Esophagus squamous epithelium (tissue), 4 donors: ENCODE data around the gene DACT2.

ENCODE experiments used
- CTCF ChIP-seq, 6 experiments: fragments of 450-650 bp in 4 of 6; fragments of 200-600 bp in 2 of 6; sonication (generic) in 2 of 6; IDR thresholded peaks; one replicate each; pipeline ENCODE4 v1.5.1; 2016 to 2019; ENCODE audit warnings: antibody characterized with exemption in 6 of 6, mild to moderate bottlenecking in 4 of 6, moderate library complexity in 4 of 6
- POLR2A ChIP-seq, 4 donors: fragments of 450-650 bp; IDR thresholded peaks; one replicate each; pipeline ENCODE4 v1.6.1; 2017; ENCODE audit warnings: antibody characterized with exemption in 4 of 4, mild to moderate bottlenecking in 4 of 4, moderate library complexity in 3 of 4

- TF ChIP-seq CTCF (IDR thresholded peaks at IDR 0.05) (no peak), POLR2A (IDR thresholded peaks at IDR 0.05) (no peak)
Measured at GRCh38 chr6:168299541-168300511, 19.8 kb downstream of the DACT2 start.
